Muscle layer of colon (tissue), 2 donors: ENCODE results near the gene RPH3AL.

ENCODE experiments used
- H3K27ac ChIP-seq: one replicate; pipeline ENCODE4 v1.7.0; 2013; ENCODE audit warnings: low read depth, mild to moderate bottlenecking, low read length, moderate library complexity
- H3K27me3 ChIP-seq, 2 donors: one replicate each; pipeline ENCODE4 v1.7.0; 2013; ENCODE audit warnings: low read length in 2 of 2, mild to moderate bottlenecking in 2 of 2; ENCODE audit not compliant: insufficient read depth in 2 of 2, control insufficient read depth in 1 of 2
- H3K36me3 ChIP-seq: one replicate; pipeline ENCODE4 v1.7.0; 2013; ENCODE audit warnings: mild to moderate bottlenecking, low read length; ENCODE audit not compliant: insufficient read depth
- H3K4me1 ChIP-seq: one replicate; pipeline ENCODE4 v1.7.0; 2013; ENCODE audit warnings: mild to moderate bottlenecking, low read length; ENCODE audit not compliant: insufficient read depth
- H3K4me3 ChIP-seq, 2 donors: one replicate each; pipeline ENCODE4 v1.7.0; 2013; ENCODE audit warnings: low read length in 2 of 2, low read depth in 1 of 2, mild to moderate bottlenecking in 1 of 2, moderate library complexity in 1 of 2
- H3K9ac ChIP-seq: one replicate; pipeline ENCODE4 v1.7.0; 2013; ENCODE audit warnings: low read length
- H3K9me3 ChIP-seq: one replicate; pipeline ENCODE4 v1.7.0; 2013; ENCODE audit warnings: mild to moderate bottlenecking, low read length
- donor health status: abdominal sarcoma.
- donor health status: Adenocarcinoma of cecum.

RPH3AL gene

GRCh38 chr17:348692-349425 is 3.7 kb downstream of the RPH3AL start:
- H3K36me3 ChIP-seq, result no peaks in the 10 kb centered on the region
- no peaks in the 10 kb centered on the region for H3K4me1 ChIP-seq
- H3K9me3 ChIP-seq, result no peaks in the 10 kb centered on the region
- no peak overlapping the region for H3K27ac ChIP-seq
- H3K27me3 ChIP-seq, result no peaks in the 10 kb centered on the region
- no peak overlapping the region for H3K9ac ChIP-seq
- no peak overlapping the region for H3K4me3 ChIP-seq

DNA sequence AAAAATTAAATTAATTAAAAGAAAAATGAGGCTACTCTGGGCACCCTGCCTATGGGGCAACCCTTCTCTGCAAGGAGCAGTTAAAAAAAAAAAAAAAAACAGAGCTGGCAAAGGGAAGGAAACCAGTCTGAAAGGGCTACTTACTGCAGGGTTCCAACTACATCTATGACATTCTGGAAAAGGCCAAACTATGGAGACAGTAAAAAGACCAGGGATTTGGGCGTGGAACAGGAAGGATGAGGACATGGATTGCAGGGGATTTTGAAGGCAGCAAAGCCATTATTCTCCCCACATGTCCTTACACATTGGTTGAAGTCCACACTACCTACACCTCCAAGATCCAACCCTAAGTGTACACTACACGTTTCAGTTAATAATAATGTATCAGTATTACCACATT is 4.6 kb downstream of the RPH3AL start:
- no peaks in the 10 kb centered on the region for H3K4me1 ChIP-seq

DNA sequence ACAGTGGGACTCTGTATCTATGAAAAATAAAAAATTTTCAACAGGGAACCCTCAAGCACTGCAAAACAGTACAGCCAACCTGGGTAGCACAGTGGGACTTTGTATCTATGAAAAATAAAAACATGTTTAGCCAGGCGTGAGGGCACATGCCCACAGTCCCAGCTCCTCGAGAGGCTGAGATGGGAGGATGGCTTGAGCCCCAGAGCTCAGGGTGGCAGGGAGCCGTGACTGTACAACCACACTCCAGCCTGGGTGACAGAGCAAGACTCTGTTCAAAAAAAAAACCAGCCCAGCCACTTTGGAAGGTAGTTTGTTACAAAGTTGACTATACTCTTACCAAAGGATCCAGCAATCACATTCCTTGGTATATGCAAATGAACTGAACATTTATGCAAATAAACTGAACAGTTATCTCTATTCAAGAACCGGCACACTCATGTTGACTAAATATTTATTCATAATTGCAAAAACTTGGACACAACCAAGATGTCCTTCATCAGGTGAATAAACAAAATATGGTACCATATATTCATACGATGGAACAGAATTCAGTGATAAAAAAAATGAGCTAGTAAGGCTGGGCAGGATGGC is 5.2 kb downstream of the RPH3AL start:
- no peak overlapping the region for H3K27ac ChIP-seq
- no peak overlapping the region for H3K9ac ChIP-seq
- no peaks in the 10 kb centered on the region for H3K27me3 ChIP-seq
- no peaks in the 10 kb centered on the region for H3K36me3 ChIP-seq
- no peaks in the 10 kb centered on the region for H3K4me1 ChIP-seq
- no peak overlapping the region for H3K4me3 ChIP-seq
- no peaks in the 10 kb centered on the region for H3K9me3 ChIP-seq

More for the DNA sequence above, 4.6 kb downstream of the RPH3AL start:
- Histone ChIP-seq H3K27ac (no peak overlapping the region), H3K27me3 (no peaks in the 10 kb centered on the region), H3K9ac (no peak overlapping the region), H3K4me3 (no peak overlapping the region), H3K9me3 (no peaks in the 10 kb centered on the region), H3K36me3 (no peaks in the 10 kb centered on the region)

DNA sequence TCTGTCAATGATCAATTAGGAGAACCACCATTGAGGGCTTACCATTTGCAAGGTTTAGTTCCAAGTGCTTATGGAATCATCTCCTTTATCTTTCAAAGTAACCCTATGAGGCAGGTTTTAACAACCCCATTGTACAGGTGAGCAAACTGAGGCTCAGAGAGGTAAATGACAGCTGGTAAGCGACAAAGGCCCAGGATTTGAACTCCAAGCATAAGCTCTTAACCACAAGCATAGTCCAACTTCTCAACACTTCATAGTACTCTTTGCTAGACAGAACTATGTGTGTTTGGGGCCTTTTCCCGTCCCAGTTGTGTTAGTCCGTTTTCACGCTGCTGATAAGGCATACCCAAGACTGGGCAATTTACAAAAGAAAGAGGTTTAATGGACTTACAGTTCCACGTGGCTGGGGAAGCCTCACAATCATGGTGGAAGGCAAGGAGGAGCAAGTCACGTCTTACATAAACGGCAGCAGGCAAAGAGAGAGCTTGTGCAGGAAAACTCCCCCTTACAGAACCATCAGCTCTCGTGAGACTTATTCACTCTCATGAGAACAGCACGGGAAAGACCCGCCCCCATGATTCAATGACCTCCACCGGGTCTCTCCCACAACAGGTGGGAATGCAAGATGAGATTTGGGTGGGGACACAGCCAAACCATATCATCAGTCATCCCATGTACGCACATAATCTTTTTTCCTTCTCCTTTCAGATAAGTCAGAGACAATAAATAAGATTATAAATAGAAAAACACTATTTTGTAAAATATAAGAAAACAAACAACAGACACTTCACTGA is 6.4 kb downstream of the RPH3AL start:
- Histone ChIP-seq H3K27ac (no peak overlapping the region), H3K4me3 (no peak overlapping the region), H3K27me3 (no peaks in the 10 kb centered on the region), H3K4me1 (no peaks in the 10 kb centered on the region), H3K36me3 (no peaks in the 10 kb centered on the region), H3K9ac (no peak overlapping the region), H3K9me3 (no peaks in the 10 kb centered on the region)

- H3K27me3 ChIP-seq, result no peaks in the 10 kb centered on the region
- H3K36me3 ChIP-seq, result no peaks in the 10 kb centered on the region
- no peak overlapping the region for H3K27ac ChIP-seq
- no peaks in the 10 kb centered on the region for H3K4me1 ChIP-seq
- H3K9ac ChIP-seq, result no peak overlapping the region
- no peak overlapping the region for H3K4me3 ChIP-seq
- no peaks in the 10 kb centered on the region for H3K9me3 ChIP-seq
Measured at GRCh38 chr17:345261-345660, 7.3 kb downstream of the RPH3AL start.

DNA sequence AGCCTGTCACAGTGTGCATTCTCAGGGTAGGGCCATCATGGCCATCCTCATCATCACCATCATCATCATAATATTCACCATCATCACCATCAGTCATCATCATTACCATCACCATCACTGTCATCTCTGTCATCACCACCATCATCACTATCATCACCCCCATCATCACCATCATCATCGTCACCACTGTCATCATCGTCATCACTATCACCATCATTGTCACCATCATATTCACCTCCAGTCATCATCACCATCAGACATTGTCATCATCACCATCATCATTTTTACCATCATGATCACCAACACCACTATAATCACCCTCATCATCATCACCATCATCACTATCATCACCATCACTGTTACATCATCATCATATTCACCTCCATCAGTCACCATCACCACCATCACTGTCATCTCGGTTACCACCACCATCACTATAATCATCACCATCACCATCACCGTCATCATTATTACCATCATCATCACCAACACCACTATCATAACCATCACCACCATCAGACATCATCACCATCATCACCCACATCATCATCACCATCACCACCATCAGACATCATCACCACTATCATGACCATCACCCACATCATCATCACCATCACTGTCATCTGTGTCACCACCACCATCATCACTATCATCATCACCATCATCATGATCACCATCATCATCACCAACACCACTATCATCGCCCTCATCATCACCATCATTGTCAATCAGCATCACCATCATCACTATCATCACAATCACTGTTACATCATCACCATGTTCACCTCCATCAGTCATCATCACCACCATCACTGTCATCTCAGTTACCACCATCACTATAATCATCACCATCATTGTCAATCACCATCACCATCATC is 8.5 kb downstream of the RPH3AL start:
- Histone ChIP-seq H3K27ac (no peak overlapping the region), H3K9me3 (no peaks in the 10 kb centered on the region)

DNA sequence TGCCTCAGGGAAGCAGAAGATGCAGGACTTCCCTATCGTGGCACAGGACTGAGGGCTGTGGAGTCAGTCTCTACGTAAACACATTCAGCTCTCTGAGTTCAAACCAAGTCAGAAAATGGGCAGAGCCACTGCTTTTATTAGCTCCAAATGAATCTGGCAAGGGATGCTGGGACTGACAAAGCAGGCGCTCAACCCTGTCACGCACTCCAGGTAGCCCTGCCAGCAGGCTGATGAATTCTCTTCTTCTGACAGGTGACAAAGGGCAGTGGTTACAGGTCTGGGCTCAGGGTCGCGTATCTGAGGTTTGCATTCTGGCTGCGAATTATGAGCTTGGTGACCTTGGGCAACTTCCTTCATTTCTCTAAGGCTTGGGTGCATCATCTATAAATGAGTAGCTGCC is 9.4 kb downstream of the RPH3AL start:
- Histone ChIP-seq H3K9ac (no peak overlapping the region), H3K36me3 (no peaks in the 10 kb centered on the region), H3K27ac (no peak overlapping the region), H3K27me3 (no peaks in the 10 kb centered on the region), H3K4me3 (no peak overlapping the region), H3K9me3 (no peaks in the 10 kb centered on the region), H3K4me1 (no peaks in the 10 kb centered on the region)

More for the DNA sequence above, 8.5 kb downstream of the RPH3AL start:
- H3K4me1 ChIP-seq, result no peaks in the 10 kb centered on the region
- H3K27me3 ChIP-seq, result no peaks in the 10 kb centered on the region
- H3K9ac ChIP-seq, result no peak overlapping the region
- H3K36me3 ChIP-seq, result no peaks in the 10 kb centered on the region
- H3K4me3 ChIP-seq, result no peak overlapping the region

DNA sequence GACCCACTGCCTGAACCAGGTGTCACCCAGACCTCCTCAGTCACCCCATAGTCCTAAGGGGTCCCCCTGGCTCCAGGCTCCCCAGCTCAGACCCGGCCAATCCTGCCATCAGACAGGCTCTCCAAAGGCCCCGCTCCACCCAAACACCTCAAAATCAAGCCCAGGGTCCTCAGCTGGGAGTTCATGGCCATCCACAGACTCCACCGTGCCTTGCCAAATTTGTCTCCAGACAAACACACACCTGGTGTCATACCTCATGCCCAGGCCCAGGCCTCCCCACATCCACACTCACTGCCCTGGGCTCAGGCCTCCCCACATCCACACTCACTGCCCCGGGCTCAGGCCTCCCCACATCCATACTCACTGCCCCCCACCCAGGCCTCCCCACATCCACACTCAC is 12.5 kb downstream of the RPH3AL start:
- no peak overlapping the region for H3K4me3 ChIP-seq
- H3K4me1 ChIP-seq, result no peaks in the 10 kb centered on the region
- no peaks in the 10 kb centered on the region for H3K36me3 ChIP-seq
- H3K27me3 ChIP-seq, result no peaks in the 10 kb centered on the region
- H3K27ac ChIP-seq, result no peak overlapping the region
- H3K9me3 ChIP-seq, result no peaks in the 10 kb centered on the region
- H3K9ac ChIP-seq, result no peak overlapping the region

- Histone ChIP-seq H3K4me3 (no peak overlapping the region), H3K9ac (no peak overlapping the region), H3K27me3 (no peaks in the 10 kb centered on the region), H3K9me3 (no peaks in the 10 kb centered on the region), H3K36me3 (no peaks in the 10 kb centered on the region), H3K4me1 (no peaks in the 10 kb centered on the region), H3K27ac (no peak overlapping the region)
Measured at GRCh38 chr17:339193-340061, 13.2 kb downstream of the RPH3AL start.

DNA sequence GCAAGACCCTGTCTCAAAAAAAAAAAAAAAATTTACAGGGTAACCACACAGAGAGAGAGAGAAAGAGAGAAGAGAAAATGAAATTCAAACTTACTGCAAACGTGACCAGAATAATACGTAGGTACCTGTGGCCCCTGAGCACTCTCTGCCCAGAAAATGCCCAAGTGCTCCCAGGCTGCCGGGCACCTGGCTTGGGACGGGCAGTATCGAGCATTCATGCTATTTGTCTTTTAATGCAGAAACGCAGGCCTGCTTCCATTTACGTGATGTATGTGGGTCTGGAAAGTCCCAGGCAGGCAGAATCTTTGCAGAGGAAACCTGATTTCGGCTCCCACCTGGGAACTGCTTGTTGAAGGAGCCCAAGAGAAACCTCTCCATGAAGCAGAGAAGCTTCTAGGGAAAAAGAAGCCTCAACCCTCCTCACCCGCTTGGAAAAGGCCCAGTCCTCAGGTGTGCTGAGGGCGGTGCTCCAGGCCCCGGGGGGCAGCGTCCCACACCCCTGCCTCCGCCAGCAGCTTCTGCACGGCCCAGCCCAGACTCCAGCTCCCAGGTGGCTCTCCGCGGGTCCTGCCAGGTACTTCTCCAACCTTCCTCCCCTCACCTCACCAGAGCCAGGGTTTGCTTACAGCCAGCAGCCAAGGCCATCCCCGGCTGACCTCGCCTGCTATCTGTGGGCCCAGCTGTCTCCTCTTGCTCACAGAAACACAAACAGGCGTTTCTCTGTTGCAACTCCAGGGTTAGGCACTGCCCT is 14.0 kb downstream of the RPH3AL start:
- no peak overlapping the region for H3K27ac ChIP-seq
- no peaks in the 10 kb centered on the region for H3K27me3 ChIP-seq
- no peak overlapping the region for H3K9ac ChIP-seq
- no peaks in the 10 kb centered on the region for H3K4me1 ChIP-seq
- H3K9me3 ChIP-seq, result no peaks in the 10 kb centered on the region
- H3K4me3 ChIP-seq, result no peak overlapping the region
- H3K36me3 ChIP-seq, result no peaks in the 10 kb centered on the region
